Measurements from ENCODE around the gene EFCAB10.

Gene EFCAB10

GRCh38 chr7:105594034-105594433 lies 12.7 kb upstream of the EFCAB10 start:
- no peaks in the 10 kb centered on the region for H3K36me3 ChIP-seq
- TF ChIP-seq CTCF (IDR thresholded peaks at IDR 0.05): no peak
- peaks cover 10% of the 10 kb centered on the region for H3K27me3 ChIP-seq

GRCh38 chr7:105591522-105591921 lies 10.2 kb upstream of the EFCAB10 start:
- Histone ChIP-seq H3K36me3 (no peaks in the 10 kb centered on the region), H3K27me3 (no peaks in the 10 kb centered on the region), H3K27ac (no peak overlapping the region), H3K9me3 (no peaks in the 10 kb centered on the region), H3K4me3 (ENCODE audit: low read depth in 1 of 2, low read length in 1 of 2) (no peak overlapping the region), H3K4me1 (ENCODE audit: control insufficient read depth in 1 of 2, insufficient read depth in 1 of 2, low read depth in 1 of 2, low read length in 1 of 2) (no peaks in the 10 kb centered on the region)
- TF ChIP-seq CTCF (IDR thresholded peaks at IDR 0.05): no peak

More at GRCh38 chr7:105594034-105594433, 12.7 kb upstream of the EFCAB10 start:
- Histone ChIP-seq H3K4me1 (ENCODE audit: control insufficient read depth in 1 of 2, insufficient read depth in 1 of 2, low read depth in 1 of 2, low read length in 1 of 2) (no peaks in the 10 kb centered on the region), H3K27ac (no peak overlapping the region), H3K4me3 (ENCODE audit: low read depth in 1 of 2, low read length in 1 of 2) (no peak overlapping the region), H3K9me3 (no peaks in the 10 kb centered on the region)

GRCh38 chr7:105590793-105591192 lies 9.5 kb upstream of the EFCAB10 start:
- Histone ChIP-seq H3K27me3 (no peaks in the 10 kb centered on the region), H3K4me1 (ENCODE audit: control insufficient read depth in 1 of 2, insufficient read depth in 1 of 2, low read depth in 1 of 2, low read length in 1 of 2) (no peaks in the 10 kb centered on the region), H3K36me3 (no peaks in the 10 kb centered on the region), H3K4me3 (ENCODE audit: low read depth in 1 of 2, low read length in 1 of 2) (no peak overlapping the region), H3K9me3 (no peaks in the 10 kb centered on the region), H3K27ac (no peak overlapping the region)
- no peak for TF ChIP-seq CTCF (IDR thresholded peaks at IDR 0.05)

GRCh38 chr7:105589356-105590077 lies 8.2 kb upstream of the EFCAB10 start:
- no peaks in the 10 kb centered on the region for H3K27me3 ChIP-seq
- TF ChIP-seq CTCF (IDR thresholded peaks at IDR 0.05): no peak

GRCh38 chr7:105587909-105588635 lies 6.8 kb upstream of the EFCAB10 start:
- no peaks in the 10 kb centered on the region for H3K4me1 ChIP-seq (ENCODE audit: control insufficient read depth in 1 of 2, insufficient read depth in 1 of 2, low read depth in 1 of 2, low read length in 1 of 2)
- H3K27me3 ChIP-seq: no peaks in the 10 kb centered on the region
- H3K4me3 ChIP-seq (ENCODE audit: low read depth in 1 of 2, low read length in 1 of 2): no peak overlapping the region
- no peaks in the 10 kb centered on the region for H3K36me3 ChIP-seq
- TF ChIP-seq CTCF (IDR thresholded peaks at IDR 0.05): no peak
- H3K27ac ChIP-seq: no peak overlapping the region
- no peaks in the 10 kb centered on the region for H3K9me3 ChIP-seq

More at GRCh38 chr7:105589356-105590077, 8.2 kb upstream of the EFCAB10 start:
- H3K27ac ChIP-seq: no peak overlapping the region
- no peaks in the 10 kb centered on the region for H3K4me1 ChIP-seq (ENCODE audit: control insufficient read depth in 1 of 2, insufficient read depth in 1 of 2, low read depth in 1 of 2, low read length in 1 of 2)
- H3K4me3 ChIP-seq (ENCODE audit: low read depth in 1 of 2, low read length in 1 of 2): no peak overlapping the region
- no peaks in the 10 kb centered on the region for H3K9me3 ChIP-seq
- H3K36me3 ChIP-seq: no peaks in the 10 kb centered on the region

Data from neutrophil (primary cell).